ENCODE data around the gene SPATA17.

GRCh38 chr1:217839161-217839560, 208.0 kb downstream of the SPATA17 start:
- TF ChIP-seq CTCF (conservative IDR thresholded peaks at IDR 0.05 in 1 of 2, IDR thresholded peaks at IDR 0.05 in 1 of 2; ENCODE audit: extremely low read depth in 1 of 2, insufficient read depth in 1 of 2, low read depth in 1 of 2, low read length in 2 of 2): no peak
- no peak for TF ChIP-seq EZH2 (IDR thresholded peaks at IDR 0.05; ENCODE audit: borderline replicate concordance, low read length)
